HG03159 (cell line): ENCODE data around the gene CRY1.

Source experiments
- ATAC-seq: cut with Tn5 transposase; IDR thresholded peaks from one replicate; pipeline ENCODE4 v1.9.1; 2021; ENCODE audit warnings: mild to moderate bottlenecking, moderate library complexity; ENCODE audit not compliant: unreplicated experiment

The CRY1 gene

GRCh38 chr12:107093417-107094182 is at the start of gene CRY1:
TSS of gene CRY1 (minus strand) at chr12:107093549. CDS start at chr12:107092961, 588 bp downstream.
- peak; percentile 87 for ATAC-seq

DNA sequence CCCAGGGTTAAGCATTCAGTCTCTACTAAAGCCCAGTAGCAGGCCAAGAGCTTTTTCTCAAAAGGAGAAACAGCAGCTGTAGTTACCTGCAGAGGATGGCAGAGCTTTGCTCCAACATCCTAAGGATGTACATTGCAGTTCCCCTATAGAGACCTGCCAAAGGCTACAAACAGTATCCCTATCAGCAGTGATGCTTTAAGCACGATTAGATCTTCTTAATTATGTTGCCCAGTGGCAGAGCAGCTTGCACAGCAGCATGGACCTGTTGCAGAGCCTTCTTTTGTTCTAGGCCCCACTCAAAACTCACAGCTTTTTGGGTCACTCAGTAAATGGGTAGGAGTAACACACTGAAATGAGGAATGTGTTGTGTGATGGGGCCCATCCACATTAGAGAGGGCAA is 46.4 kb upstream of the CRY1 start:
- ATAC-seq: no peak

GRCh38 chr12:107138990-107139389 is 45.6 kb upstream of the CRY1 start:
- ATAC-seq: no peak

DNA sequence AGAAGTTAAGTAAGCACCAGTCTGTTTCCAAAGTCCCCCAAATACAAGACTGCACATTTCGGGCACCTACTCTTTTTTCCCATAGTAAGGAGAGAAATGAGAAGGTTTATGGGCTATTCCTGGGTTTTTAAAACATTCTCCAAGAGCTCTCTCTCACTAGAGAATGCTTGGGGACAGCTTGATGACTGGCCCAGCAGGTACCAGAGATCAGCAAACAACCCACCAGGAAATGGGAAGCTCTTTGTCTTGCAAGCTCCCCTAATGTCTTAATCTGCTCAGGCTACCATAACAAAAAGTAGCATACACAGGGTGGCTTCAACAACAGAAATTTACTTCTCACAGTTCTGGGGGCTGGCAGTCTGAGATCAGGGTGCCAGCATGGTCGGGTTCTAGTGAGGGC is 41.8 kb upstream of the CRY1 start:
- ATAC-seq: no peak

DNA sequence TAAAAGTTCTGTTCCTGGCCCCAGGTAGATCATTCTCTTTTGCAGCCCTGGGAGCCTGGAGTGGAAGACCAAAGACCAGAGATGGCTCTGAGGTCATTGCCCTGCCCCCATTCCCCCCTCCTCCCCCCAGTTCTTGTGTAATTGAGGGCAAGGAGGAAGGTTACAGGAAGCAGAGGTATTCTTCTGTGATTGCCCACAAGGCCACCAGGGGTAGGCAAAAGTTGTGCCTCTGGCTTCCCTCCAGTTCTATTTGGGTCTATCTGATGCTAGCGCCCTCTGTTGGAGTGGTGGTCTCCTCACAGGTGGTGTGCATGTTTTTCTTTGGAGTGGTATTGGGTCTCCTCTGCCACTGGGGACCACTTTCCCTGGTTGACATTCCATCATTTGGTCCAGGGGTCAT is 41.2 kb upstream of the CRY1 start:
- no peak for ATAC-seq

GRCh38 chr12:107133462-107133861 is 40.1 kb upstream of the CRY1 start:
- no peak for ATAC-seq

GRCh38 chr12:107131832-107132616 is 38.7 kb upstream of the CRY1 start:
- ATAC-seq: no peak

GRCh38 chr12:107130830-107131611 is 37.7 kb upstream of the CRY1 start:
- ATAC-seq: no peak

GRCh38 chr12:107129315-107129930 is 36.1 kb upstream of the CRY1 start:
- no peak for ATAC-seq

GRCh38 chr12:107127482-107128430 is 34.4 kb upstream of the CRY1 start:
- ATAC-seq: no peak

DNA sequence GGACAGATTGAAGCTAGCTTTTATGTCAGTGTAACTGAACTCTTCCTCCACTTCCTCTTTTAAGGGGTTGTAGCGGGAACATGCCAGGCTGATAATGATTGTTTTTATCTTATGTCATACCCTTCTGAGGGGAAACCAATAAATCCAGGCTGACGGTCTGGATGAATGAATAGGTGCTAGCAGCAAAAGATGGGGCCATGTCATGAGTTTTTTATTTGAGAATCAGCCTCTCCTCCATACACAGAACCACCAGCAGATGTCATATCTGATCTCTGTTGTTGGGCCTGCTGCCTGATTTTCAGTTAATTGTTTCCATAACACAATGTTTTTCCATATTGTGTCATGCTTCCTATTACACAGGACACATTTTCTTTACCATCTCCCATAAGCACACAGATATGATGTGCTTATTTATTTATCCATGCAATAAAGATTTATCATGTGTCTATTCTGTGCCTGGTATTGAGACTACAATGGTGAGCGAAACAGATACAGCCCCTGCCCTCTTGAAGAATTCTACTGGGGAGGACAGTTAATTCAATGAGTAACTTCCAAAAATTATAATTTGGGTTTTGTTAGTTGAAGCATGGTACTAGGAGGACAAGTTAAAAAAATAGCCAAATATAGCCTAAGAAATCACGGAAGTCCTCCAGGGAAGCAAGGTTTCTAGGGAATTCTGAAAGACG is 33.6 kb upstream of the CRY1 start:
- ATAC-seq: no peak

GRCh38 chr12:107125833-107126232 is 32.5 kb upstream of the CRY1 start:
- no peak for ATAC-seq

DNA sequence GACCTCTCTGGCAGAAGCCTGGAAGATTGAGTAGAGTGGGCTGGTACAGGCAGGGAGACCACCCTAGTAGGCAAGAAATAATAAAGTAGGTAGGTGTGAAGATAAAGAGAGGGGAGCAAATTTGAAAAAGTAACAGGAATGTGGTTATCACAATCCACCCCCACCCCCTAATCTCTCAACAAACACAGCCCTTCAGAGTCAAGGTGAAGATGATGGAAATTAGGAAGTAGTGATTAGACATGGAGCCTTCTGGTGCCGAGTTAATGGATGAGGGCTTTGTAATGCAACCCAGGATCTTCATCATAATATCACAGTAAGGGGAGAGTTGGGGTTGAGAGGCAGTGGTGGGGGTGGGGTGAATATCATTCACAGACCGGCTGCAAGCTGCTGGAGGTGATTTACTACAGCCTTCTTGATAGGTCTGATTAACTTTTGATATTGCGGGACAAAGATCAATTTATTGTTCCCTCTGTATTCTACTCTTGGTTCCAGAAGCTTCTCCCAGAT is 29.2 kb upstream of the CRY1 start:
- ATAC-seq: no peak

DNA sequence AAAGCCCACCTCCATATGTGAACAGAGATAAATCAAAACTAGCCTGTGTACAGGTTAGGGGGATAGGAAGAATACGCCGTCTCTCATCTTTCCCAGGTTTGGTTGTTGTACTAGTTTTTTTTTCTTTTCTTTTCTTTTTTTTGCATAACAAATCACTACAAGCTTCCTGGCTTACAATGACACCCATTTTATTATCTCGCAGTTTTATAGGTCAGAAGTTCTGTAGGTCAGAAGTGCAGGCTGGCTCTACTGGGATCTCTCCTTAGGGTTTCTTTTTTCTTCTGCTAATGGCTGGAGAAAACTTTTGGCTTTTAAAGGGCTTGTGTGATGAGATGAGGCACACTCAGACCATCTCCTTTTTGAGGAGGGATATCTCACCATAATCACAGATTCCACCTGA is 25.7 kb upstream of the CRY1 start:
- ATAC-seq: no peak

DNA sequence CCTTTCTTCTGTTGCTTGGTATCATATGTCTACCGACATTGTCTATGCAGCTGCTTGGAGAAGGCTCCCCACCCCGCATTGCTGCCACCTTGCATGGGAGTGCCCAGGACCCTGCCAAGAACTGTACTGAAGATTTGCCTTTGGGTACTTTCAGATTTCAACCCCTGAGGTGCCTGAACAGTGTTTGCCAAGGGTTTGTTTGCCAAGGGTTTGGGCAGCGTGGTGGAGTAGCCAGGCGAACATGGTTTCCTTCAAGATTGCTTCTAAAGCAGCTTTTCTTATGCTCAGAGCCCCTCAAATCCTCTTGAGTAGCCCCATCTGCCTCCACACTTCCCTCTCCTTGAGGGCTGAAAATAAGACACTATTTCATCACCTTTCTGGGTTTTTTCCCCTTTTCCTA is 25.3 kb upstream of the CRY1 start:
- no peak for ATAC-seq

- no peak for ATAC-seq
Measured at GRCh38 chr12:107115119-107115518, 21.8 kb upstream of the CRY1 start.

- ATAC-seq: no peak
Measured at GRCh38 chr12:107111314-107111713, 18.0 kb upstream of the CRY1 start.

- ATAC-seq: no peak
Measured at GRCh38 chr12:107109726-107110719, 16.7 kb upstream of the CRY1 start.
